CD4-positive, CD25-positive, alpha-beta regulatory T cell (primary cell): ENCODE results near the gene PLCB1. TPM values are rescaled to one million over a fixed set of nuclear protein-coding genes. Genes with fewer than 3 reads are reported as not detected.

Experiments used
- ATAC-seq, 2 donors: fragments of 150-1000 bp; cut with Tn5 transposase; one replicate each; pipeline ENCODE4 v1.10.0; 2021; ENCODE audit warnings: low read depth in 2 of 2, moderate number of reproducible peaks in 2 of 2, moderate library complexity in 1 of 2
- DNase-seq, 3 donors: peaks; one replicate each; pipeline versions ENCODE4 v3.0.0 to v3.0.0-alpha.2; 2012 to 2022; ENCODE audit warnings: mixed read lengths in 1 of 3
- H3K27ac ChIP-seq: one replicate; pipeline ENCODE4 v1.7.0; 2013; ENCODE audit warnings: mild to moderate bottlenecking, low read length; ENCODE audit not compliant: insufficient read depth, poor library complexity, severe bottlenecking
- H3K27me3 ChIP-seq: one replicate; pipeline ENCODE4 v1.7.0; 2013; ENCODE audit warnings: low read length; ENCODE audit not compliant: control insufficient read depth, insufficient read depth
- H3K36me3 ChIP-seq: one replicate; pipeline ENCODE4 v1.7.0; 2013; ENCODE audit warnings: mild to moderate bottlenecking, low read length, moderate library complexity; ENCODE audit not compliant: control insufficient read depth, insufficient read depth
- H3K4me1 ChIP-seq: 2 replicates; pipeline ENCODE4 v1.7.0; 2013; ENCODE audit warnings: mild to moderate bottlenecking, low read length; ENCODE audit not compliant: insufficient read depth, control insufficient read depth, poor library complexity, severe bottlenecking
- H3K4me3 ChIP-seq: one replicate; pipeline ENCODE4 v1.7.0; 2013; ENCODE audit warnings: low read depth, mild to moderate bottlenecking, low read length, moderate library complexity
- H3K9me3 ChIP-seq, 2 experiments: 1 replicate in 1 of 2; 2 replicates in 1 of 2; pipeline ENCODE4 v1.7.0; 2013; ENCODE audit warnings: low read length in 2 of 2, mild to moderate bottlenecking in 1 of 2, moderate library complexity in 1 of 2; ENCODE audit not compliant: control insufficient read depth in 2 of 2
- H3K27ac Mint-ChIP-seq, 3 donors: one replicate each; pipeline ENCODE4 v1.8.0; 2020 to 2022; ENCODE audit warnings: mild to moderate bottlenecking in 3 of 3, mixed read lengths in 3 of 3, moderate library complexity in 2 of 3
- H3K27me3 Mint-ChIP-seq: one replicate; pipeline ENCODE4 v1.8.0; 2022; ENCODE audit warnings: mild to moderate bottlenecking, mixed read lengths
- H3K36me3 Mint-ChIP-seq: one replicate; pipeline ENCODE4 v1.8.0; 2020; ENCODE audit warnings: mixed read lengths
- H3K4me1 Mint-ChIP-seq, 4 donors: one replicate each; pipeline ENCODE4 v1.8.0; 2020 to 2022; ENCODE audit warnings: mixed read lengths in 4 of 4, mild to moderate bottlenecking in 1 of 4
- H3K4me3 Mint-ChIP-seq, 4 donors: one replicate each; pipeline ENCODE4 v1.8.0; 2020 to 2022; ENCODE audit warnings: mild to moderate bottlenecking in 4 of 4, mixed read lengths in 4 of 4, moderate library complexity in 3 of 4
- H3K9me3 Mint-ChIP-seq, 7 donors: one replicate each; pipeline ENCODE4 v1.8.0; 2020 to 2022; ENCODE audit warnings: mixed read lengths in 7 of 7, mild to moderate bottlenecking in 3 of 7, moderate library complexity in 2 of 7
- polyA plus RNA-seq, 4 donors: library from polyadenylated mRNA; unstranded; fragments of 300-500 nt; fragmentation: Illumina TruSeq; gene quantifications; one replicate each; pipeline ENCODE4 v1.2.3, GENCODE V29; 2021
- total RNA-seq: library from RNA; stranded (reverse); gene quantifications from one replicate; pipeline ENCODE4 v1.2.3, GENCODE V29; 2022

Gene PLCB1
- total and polyA plus RNA-seq, 5 donors from 2014 or later = 0.17 to 1.8 (median 0.44) TPM; not detected in 2

DNA sequence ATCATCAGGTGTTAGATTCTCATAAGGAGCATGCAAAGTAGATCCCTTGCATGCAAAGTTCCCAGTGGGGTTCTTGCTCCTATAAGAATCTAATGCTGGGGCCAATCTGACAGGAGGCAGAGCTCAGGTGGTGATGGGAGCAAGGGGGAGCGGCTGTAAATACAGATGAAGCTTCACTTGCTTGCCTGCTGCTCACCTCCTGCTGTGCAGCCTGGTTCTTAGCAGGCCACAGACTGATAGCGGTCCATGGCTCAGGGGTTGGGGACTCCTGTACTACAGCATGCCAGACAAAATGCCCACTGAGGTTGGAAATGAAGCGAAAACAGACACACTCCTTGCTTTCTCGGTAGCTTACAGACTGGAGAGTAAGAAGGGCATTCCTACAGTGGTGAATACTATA lies 386.8 kb downstream of the PLCB1 start:
- no peak for ATAC-seq
- Histone ChIP-seq H3K4me1 (no peaks in the 10 kb centered on the region), H3K4me3 (no peak overlapping the region), H3K27me3 (no peaks in the 10 kb centered on the region), H3K27ac (no peak overlapping the region), H3K9me3 (no peaks in the 10 kb centered on the region), H3K36me3 (no peaks in the 10 kb centered on the region)
- no peak overlapping the region for H3K4me3 Mint-ChIP-seq
- no peak for DNase-seq
- H3K9me3 Mint-ChIP-seq = peaks cover 0 to 4% (median 0%) of the 10 kb centered on the region in 7 donors
- no peaks in the 10 kb centered on the region for H3K4me1 Mint-ChIP-seq
- no peaks in the 10 kb centered on the region for H3K36me3 Mint-ChIP-seq
- H3K27me3 Mint-ChIP-seq = no peaks in the 10 kb centered on the region
- no peak overlapping the region for H3K27ac Mint-ChIP-seq

DNA sequence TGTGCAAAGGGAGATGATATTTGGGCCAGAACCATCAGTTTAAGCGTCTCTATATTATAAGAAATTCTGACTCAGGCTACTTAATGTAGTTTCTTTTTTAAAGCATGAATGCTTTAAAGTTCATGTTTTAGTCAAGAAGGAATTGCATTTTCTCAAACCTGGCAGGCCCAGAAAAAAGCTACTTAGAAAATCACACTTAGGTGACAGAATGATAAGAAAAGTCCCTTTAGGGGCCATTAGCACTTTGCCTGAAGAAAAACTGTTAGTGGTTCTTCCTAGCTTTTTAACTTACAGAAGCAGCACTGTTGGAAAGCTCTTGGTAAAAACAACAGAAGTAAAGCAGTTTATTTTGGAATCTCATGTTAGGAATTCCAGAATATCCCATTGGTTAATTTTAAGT lies 387.8 kb downstream of the PLCB1 start:
- Histone ChIP-seq H3K9me3 (no peaks in the 10 kb centered on the region), H3K4me3 (no peak overlapping the region), H3K27ac (no peak overlapping the region), H3K4me1 (no peaks in the 10 kb centered on the region), H3K27me3 (no peaks in the 10 kb centered on the region), H3K36me3 (no peaks in the 10 kb centered on the region)
- H3K4me3 Mint-ChIP-seq = no peak overlapping the region
- no peaks in the 10 kb centered on the region for H3K36me3 Mint-ChIP-seq
- H3K4me1 Mint-ChIP-seq = no peaks in the 10 kb centered on the region
- ATAC-seq (no peak), DNase-seq (no peak)
- no peaks in the 10 kb centered on the region for H3K27me3 Mint-ChIP-seq
- peaks cover 0 to 4% (median 0%) of the 10 kb centered on the region in 7 donors for H3K9me3 Mint-ChIP-seq
- H3K27ac Mint-ChIP-seq = no peak overlapping the region

DNA sequence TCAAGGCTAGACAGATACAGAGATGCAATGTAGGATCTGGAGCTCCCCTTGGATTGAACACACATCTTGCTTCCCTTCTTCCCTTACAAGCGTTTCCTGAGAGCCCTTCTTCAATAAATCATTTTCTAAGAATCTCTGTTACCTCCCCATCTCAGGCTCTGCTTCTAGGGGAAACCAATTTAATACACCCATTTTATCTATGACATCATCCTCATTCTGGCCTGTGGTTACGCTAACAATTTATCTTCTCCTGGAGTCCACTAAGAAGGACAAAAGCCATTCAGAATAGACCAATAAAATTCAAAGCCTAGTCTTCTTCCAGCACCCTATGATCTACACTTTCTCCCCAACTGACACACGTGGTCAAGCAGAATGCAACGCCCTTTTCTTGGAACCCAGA lies 390.1 kb downstream of the PLCB1 start:
- no peaks in the 10 kb centered on the region for H3K27me3 ChIP-seq
- no peak overlapping the region for H3K27ac Mint-ChIP-seq
- H3K9me3 Mint-ChIP-seq = peaks cover 0 to 3% (median 0%) of the 10 kb centered on the region in 7 donors
- no peak overlapping the region for H3K27ac ChIP-seq
- no peaks in the 10 kb centered on the region for H3K4me1 ChIP-seq
- no peaks in the 10 kb centered on the region for H3K36me3 Mint-ChIP-seq
- DNase-seq (no peak), ATAC-seq (no peak)
- no peaks in the 10 kb centered on the region for H3K27me3 Mint-ChIP-seq
- no peaks in the 10 kb centered on the region for H3K36me3 ChIP-seq
- H3K9me3 ChIP-seq = no peaks in the 10 kb centered on the region
- no peak overlapping the region for H3K4me3 Mint-ChIP-seq
- H3K4me3 ChIP-seq = no peak overlapping the region
- no peaks in the 10 kb centered on the region for H3K4me1 Mint-ChIP-seq

DNA sequence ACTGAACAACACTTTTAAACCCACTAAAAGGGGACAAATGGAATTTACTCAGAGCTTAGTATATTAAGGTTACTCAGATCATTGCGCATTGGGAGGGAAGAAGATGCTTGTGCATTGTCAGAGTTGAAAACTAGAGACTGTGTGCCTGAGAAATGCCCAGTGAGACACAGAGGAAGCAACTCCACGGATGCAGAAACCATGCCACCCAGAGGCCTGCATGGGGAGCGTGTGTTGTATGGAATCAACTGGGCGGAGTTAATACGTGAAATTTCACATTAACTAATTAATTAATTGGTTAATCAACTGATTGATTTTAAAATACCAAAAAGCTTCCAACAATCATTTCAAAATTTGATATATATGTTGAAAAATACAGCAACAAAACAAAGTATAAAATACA lies 391.6 kb downstream of the PLCB1 start:
- no peaks in the 10 kb centered on the region for H3K9me3 ChIP-seq
- no peak for ATAC-seq
- DNase-seq = no peak

DNA sequence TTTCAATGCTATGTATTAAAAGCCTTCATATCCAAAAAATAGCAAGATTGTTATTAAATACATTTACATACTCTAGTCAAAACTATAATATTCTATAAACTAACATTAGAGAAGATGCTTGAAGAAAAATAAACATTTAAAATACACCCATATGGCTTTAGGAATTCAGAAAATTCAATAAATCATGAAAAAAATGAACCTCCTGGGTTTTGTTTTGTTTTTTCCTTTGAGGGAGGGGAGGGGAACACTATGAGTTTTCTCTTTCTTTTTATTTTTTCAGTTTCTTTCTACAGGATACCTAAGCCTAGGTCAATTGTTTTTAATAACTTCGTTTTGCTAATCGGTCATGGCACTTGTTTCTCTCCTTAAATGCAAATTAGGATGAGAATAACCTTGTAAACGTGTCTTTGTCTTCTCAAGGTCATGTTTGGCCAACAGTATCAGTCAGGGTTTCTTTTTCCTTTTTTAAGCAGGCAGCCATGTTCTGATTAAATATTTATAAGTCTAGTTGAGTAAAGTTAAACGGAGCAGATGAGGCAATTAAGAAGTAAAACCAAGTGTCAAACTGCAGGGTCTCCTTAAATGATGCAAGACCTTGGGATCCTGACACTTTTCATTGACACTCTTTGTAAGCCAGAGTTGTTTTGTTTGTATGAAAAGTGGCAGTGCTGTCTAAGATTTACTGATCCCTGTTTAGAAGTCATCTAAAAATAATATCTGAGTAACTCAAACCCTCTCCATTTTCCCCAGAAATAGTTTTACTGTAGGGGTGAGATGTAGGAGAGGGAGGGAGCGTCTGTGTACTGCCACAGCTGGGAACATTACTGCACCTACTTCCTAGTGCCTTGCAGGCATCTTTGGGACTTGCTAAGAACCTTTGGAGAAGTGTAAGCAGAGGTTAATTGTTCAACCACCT lies 392.3 kb downstream of the PLCB1 start:
- Histone ChIP-seq H3K9me3 (no peaks in the 10 kb centered on the region), H3K36me3 (no peaks in the 10 kb centered on the region), H3K27ac (no peak overlapping the region), H3K27me3 (no peaks in the 10 kb centered on the region), H3K4me1 (no peaks in the 10 kb centered on the region), H3K4me3 (no peak overlapping the region)
- DNase-seq (no peak), ATAC-seq (no peak)
- Mint-ChIP-seq H3K36me3 (no peaks in the 10 kb centered on the region), H3K9me3 (peaks cover 0 to 3% (median 0%) of the 10 kb centered on the region in 7 donors), H3K4me1 (no peaks in the 10 kb centered on the region), H3K27me3 (no peaks in the 10 kb centered on the region), H3K27ac (no peak overlapping the region), H3K4me3 (no peak overlapping the region)

More for the DNA sequence above, 391.6 kb downstream of the PLCB1 start:
- Histone ChIP-seq H3K27me3 (no peaks in the 10 kb centered on the region), H3K36me3 (no peaks in the 10 kb centered on the region), H3K27ac (no peak overlapping the region), H3K4me1 (no peaks in the 10 kb centered on the region), H3K4me3 (no peak overlapping the region)
- no peaks in the 10 kb centered on the region for H3K4me1 Mint-ChIP-seq
- H3K9me3 Mint-ChIP-seq = peaks cover 0 to 3% (median 0%) of the 10 kb centered on the region in 7 donors
- H3K27ac Mint-ChIP-seq = no peak overlapping the region
- no peaks in the 10 kb centered on the region for H3K36me3 Mint-ChIP-seq
- H3K4me3 Mint-ChIP-seq = no peak overlapping the region
- H3K27me3 Mint-ChIP-seq = no peaks in the 10 kb centered on the region

DNA sequence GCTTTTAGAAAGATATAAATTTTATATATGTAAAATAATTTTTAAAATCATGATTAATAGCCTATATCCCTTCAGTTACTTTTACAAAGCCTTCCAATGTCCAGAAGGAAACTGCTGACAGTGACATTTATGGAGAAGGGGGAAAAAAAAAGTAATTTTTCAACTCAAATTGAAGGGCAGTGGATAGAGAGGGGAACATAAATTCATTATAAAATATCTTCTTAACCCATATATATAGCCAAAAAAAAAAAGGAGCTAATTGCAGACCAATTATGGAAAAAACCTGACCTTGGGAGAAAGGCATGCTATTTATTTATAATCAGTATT lies 392.9 kb downstream of the PLCB1 start:
- H3K9me3 Mint-ChIP-seq = peaks cover 0 to 2% (median 0%) of the 10 kb centered on the region in 7 donors

DNA sequence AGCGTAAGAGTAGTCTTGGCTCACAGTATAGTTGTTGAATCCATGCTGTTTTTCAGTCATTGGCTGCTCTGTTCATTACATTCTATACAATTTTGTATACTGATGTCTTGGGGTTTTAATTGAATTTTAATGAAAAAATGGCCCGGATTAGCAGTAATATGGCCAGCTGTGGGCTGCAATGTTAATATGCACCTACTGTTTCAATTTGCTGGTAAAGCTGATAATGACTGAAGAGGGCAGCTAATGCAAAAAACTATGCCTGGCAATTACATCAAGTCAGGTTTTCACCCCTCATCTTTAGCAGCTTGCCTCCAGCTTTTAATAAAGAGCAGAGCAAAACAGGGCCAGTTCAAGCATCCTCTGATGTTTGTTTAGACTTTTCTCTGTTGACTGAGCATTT lies 394.5 kb downstream of the PLCB1 start:
- no peaks in the 10 kb centered on the region for H3K27me3 ChIP-seq
- Mint-ChIP-seq H3K4me3 (no peak overlapping the region), H3K27me3 (no peaks in the 10 kb centered on the region), H3K4me1 (no peaks in the 10 kb centered on the region), H3K27ac (no peak overlapping the region), H3K36me3 (no peaks in the 10 kb centered on the region), H3K9me3 (peaks cover 0 to 2% (median 0%) of the 10 kb centered on the region in 7 donors)
- H3K36me3 ChIP-seq = no peaks in the 10 kb centered on the region
- H3K4me3 ChIP-seq = no peak overlapping the region
- DNase-seq = no peak
- H3K27ac ChIP-seq = no peak overlapping the region
- H3K4me1 ChIP-seq = no peaks in the 10 kb centered on the region
- no peaks in the 10 kb centered on the region for H3K9me3 ChIP-seq
- ATAC-seq = no peak

More for the DNA sequence above, 392.9 kb downstream of the PLCB1 start:
- no peaks in the 10 kb centered on the region for H3K9me3 ChIP-seq
- DNase-seq = no peak
- H3K4me1 Mint-ChIP-seq = no peaks in the 10 kb centered on the region
- H3K36me3 Mint-ChIP-seq = no peaks in the 10 kb centered on the region
- H3K27ac ChIP-seq = no peak overlapping the region
- H3K4me1 ChIP-seq = no peaks in the 10 kb centered on the region
- H3K27me3 Mint-ChIP-seq = no peaks in the 10 kb centered on the region
- H3K36me3 ChIP-seq = no peaks in the 10 kb centered on the region
- H3K4me3 Mint-ChIP-seq = no peak overlapping the region
- no peak overlapping the region for H3K4me3 ChIP-seq
- H3K27me3 ChIP-seq = no peaks in the 10 kb centered on the region
- ATAC-seq = no peak
- no peak overlapping the region for H3K27ac Mint-ChIP-seq
